Endothelial cell of umbilical vein (primary cell): ENCODE measurements around the gene CD300H. TPM values are rescaled to one million over a fixed set of nuclear protein-coding genes. Genes with fewer than 3 reads are reported as not detected.

ENCODE experiments used
- BruUV-seq: library from RNA; stranded (reverse); fragments of 400-500 nt; replicated peaks from 2 replicates; lab custom pipeline; 2021; lab: Mats Ljungman, UMichigan
- CTCF ChIA-PET: fragments of 300-600, 350-600 bp; sonication (Branson Sonifier 250); formaldehyde crosslinking; loops from one replicate; lab custom pipeline; 2021; ENCODE audit warnings: antibody characterized with exemption, inconsistent platforms; lab: Charles Lee
- POLR2A ChIA-PET: fragments of 300-600, 350-600 bp; sonication (Branson Sonifier 250); formaldehyde crosslinking; loops from one replicate; lab custom pipeline; 2021; ENCODE audit warnings: antibody characterized with exemption, inconsistent platforms; lab: Charles Lee
- DNase-seq: peaks from one replicate; pipeline ENCODE4 v3.0.0-alpha.2; 2011; ENCODE audit warnings: low read depth, low spot score
- FAIRE-seq: peaks from 2 replicates; lab custom pipeline; 2011; peaks lifted over from hg19 to GRCh38; lab: Jason Lieb, UNC
- H2AFZ ChIP-seq: 2 replicates; pipeline ENCODE4 v1.6.0; 2012; ENCODE audit warnings: low read depth, low read length, control low read depth, inconsistent platforms
- H3K27ac ChIP-seq: 2 replicates; pipeline ENCODE4 v1.5.1; 2011; ENCODE audit warnings: low read depth, mild to moderate bottlenecking, control low read depth, low read length, moderate library complexity; ENCODE audit not compliant: insufficient read depth
- H3K27me3 ChIP-seq, 2 experiments: 2 replicates each; pipeline versions ENCODE4 v1.6.0 to v1.6.1; 2011; ENCODE audit warnings: low read length in 2 of 2, mixed read lengths in 1 of 2; ENCODE audit not compliant: control insufficient read depth in 2 of 2, insufficient read depth in 2 of 2
- H3K36me3 ChIP-seq, 2 experiments: 2 replicates in 1 of 2; 3 replicates in 1 of 2; pipeline ENCODE4 v1.5.1; 2011; ENCODE audit warnings: low read length in 2 of 2, mild to moderate bottlenecking in 1 of 2, moderate library complexity in 1 of 2; ENCODE audit not compliant: control insufficient read depth in 2 of 2, insufficient read depth in 2 of 2; ENCODE audit errors: extremely low read depth in 1 of 2
- H3K4me1 ChIP-seq: 3 replicates; pipeline ENCODE4 v1.5.1; 2011; ENCODE audit warnings: mild to moderate bottlenecking, low read length; ENCODE audit not compliant: control insufficient read depth, insufficient read depth; ENCODE audit errors: extremely low read depth
- H3K4me2 ChIP-seq: 2 replicates; pipeline ENCODE4 v1.6.1; 2011; ENCODE audit warnings: low read length, control low read depth, mixed read lengths; ENCODE audit not compliant: insufficient read depth
- H3K4me3 ChIP-seq, 3 experiments: fragments of 200-600 bp in 1 of 3; sonication (generic), shearing (Covaris generic) in 1 of 3; replicated peaks in 1 of 3; 2 replicates each; pipeline ENCODE4 v1.5.1; 2011 to 2016; ENCODE audit warnings: control low read depth in 3 of 3, low read length in 3 of 3, mild to moderate bottlenecking in 2 of 3, inconsistent platforms in 1 of 3, low read depth in 1 of 3, moderate library complexity in 1 of 3; ENCODE audit not compliant: insufficient read depth in 1 of 3
- H3K79me2 ChIP-seq: 2 replicates; pipeline ENCODE4 v1.6.0; 2012; ENCODE audit warnings: low read length, inconsistent platforms; ENCODE audit not compliant: control insufficient read depth, insufficient read depth
- H3K9ac ChIP-seq: replicated peaks from 2 replicates; pipeline ENCODE3; 2011; ENCODE audit warnings: low read length, control low read depth; ENCODE audit not compliant: insufficient read depth; ENCODE audit errors: extremely low read depth
- H3K9me1 ChIP-seq: replicated peaks from 3 replicates; pipeline ENCODE4 v1.6.0; 2011; ENCODE audit warnings: mild to moderate bottlenecking, low read length; ENCODE audit not compliant: control insufficient read depth, insufficient read depth; ENCODE audit errors: extremely low read depth
- H3K9me3 ChIP-seq: replicated peaks from 2 replicates; pipeline ENCODE4 v1.5.1; 2012; ENCODE audit warnings: low read length, inconsistent platforms; ENCODE audit not compliant: control insufficient read depth, insufficient read depth
- H4K20me1 ChIP-seq: replicated peaks from 2 replicates; pipeline ENCODE3; 2011; ENCODE audit warnings: mild to moderate bottlenecking, low read length; ENCODE audit not compliant: control insufficient read depth, insufficient read depth; ENCODE audit errors: extremely low read depth
- CTCF ChIP-seq, 2 donors: IDR thresholded peaks; 1 replicate in 1 of 2; 2 replicates in 1 of 2; pipeline ENCODE4 v1.5.1; 2011; ENCODE audit warnings: low read length in 2 of 2, mild to moderate bottlenecking in 2 of 2, moderate library complexity in 2 of 2, control low read depth in 1 of 2, inconsistent platforms in 1 of 2, low read depth in 1 of 2; ENCODE audit not compliant: insufficient read depth in 1 of 2; ENCODE audit errors: extremely low read depth in 1 of 2
- EZH2 ChIP-seq: IDR thresholded peaks from 2 replicates; pipeline ENCODE4 v1.6.1; 2012; ENCODE audit warnings: borderline replicate concordance, low read depth, mild to moderate bottlenecking, moderate library complexity, low read length, inconsistent platforms; ENCODE audit not compliant: severe bottlenecking
- FOS ChIP-seq: IDR thresholded peaks from 2 replicates; pipeline ENCODE4 v1.6.1; 2011; ENCODE audit warnings: mild to moderate bottlenecking, low read length, moderate library complexity, borderline replicate concordance; ENCODE audit not compliant: insufficient read depth
- GATA2 ChIP-seq: IDR thresholded peaks from 2 replicates; pipeline ENCODE4 v1.7.0; 2011; ENCODE audit warnings: low read depth, mild to moderate bottlenecking, moderate library complexity, mixed read lengths, low read length; ENCODE audit not compliant: insufficient read length, insufficient read depth
- JUN ChIP-seq: IDR thresholded peaks from 2 replicates; pipeline ENCODE4 v1.6.1; 2011; ENCODE audit warnings: borderline replicate concordance, low read depth; ENCODE audit not compliant: insufficient read length, insufficient read depth
- MAX ChIP-seq: IDR thresholded peaks from 2 replicates; pipeline ENCODE4 v1.6.1; 2011; ENCODE audit not compliant: insufficient read depth, insufficient read length
- MYC ChIP-seq: IDR thresholded peaks from one replicate; pipeline ENCODE4 v1.6.1; 2011; ENCODE audit warnings: mild to moderate bottlenecking, low read depth, low read length
- POLR2A ChIP-seq: IDR thresholded peaks from 2 replicates; pipeline ENCODE4 v1.6.1; 2012; ENCODE audit warnings: low read depth, mild to moderate bottlenecking, control low read depth, low read length
- POLR2AphosphoS5 ChIP-seq: IDR thresholded peaks from 2 replicates; pipeline ENCODE4 v1.6.1; 2012; ENCODE audit warnings: low read depth, mild to moderate bottlenecking, control low read depth, low read length, moderate library complexity; ENCODE audit not compliant: insufficient read depth
- dilution Hi-C: fragments of 300-500 bp; cut with MboI; formaldehyde crosslinking; loops from one replicate; pipeline ENCODE4 v1.15.0; 2019; ENCODE audit warnings: low sequenced_read_pairs; ENCODE audit not compliant: extremely low pct_ligation_motif_present
- intact Hi-C: fragments of 100-400 bp; cut with micrococcal nuclease; formaldehyde crosslinking; loops from one replicate; pipeline ENCODE4 v1.10.0; 2022
- polyA plus RNA-seq, 4 experiments: library from polyadenylated mRNA; depleted of rRNA in 3 of 4; stranded (reverse) in 3 of 4; unstranded in 1 of 4; fragments of >200 nt; gene quantifications; 2 replicates each; pipeline versions ENCODE4 v1.2.1 to v1.2.3, GENCODE V29; 2011 to 2012; ENCODE audit warnings: missing spikeins in 1 of 4
- total RNA-seq: library from RNA; stranded (reverse); gene quantifications from 2 replicates; pipeline ENCODE4 v1.2.3, GENCODE V29; 2021

CD300H gene
- total and polyA plus RNA-seq, 2 donors (not counting 3 experiments of a cell fraction or from before 2014, with no cell fraction given) = not detected

- Histone ChIP-seq H3K4me1 (no peaks in the 10 kb centered on the region), H4K20me1 (no peaks in the 10 kb centered on the region), H3K36me3 (no peaks in the 10 kb centered on the region), H2AFZ (no peak overlapping the region), H3K9ac (no peak overlapping the region), H3K27ac (no peak overlapping the region), H3K9me3 (no peaks in the 10 kb centered on the region), H3K9me1 (no peaks in the 10 kb centered on the region), H3K79me2 (no peaks in the 10 kb centered on the region), H3K27me3 (no peaks in the 10 kb centered on the region), H3K4me3 (no peak overlapping the region), H3K4me2 (no peak overlapping the region)
- TF ChIP-seq EZH2 (no peak), MYC (no peak), FOS (no peak), POLR2AphosphoS5 (no peak), POLR2A (no peak), JUN (no peak), GATA2 (no peak), MAX (no peak)
- CTCF ChIA-PET = no interaction called here
- DNase-seq = no peak
- dilution Hi-C loops = no loop called here
- POLR2A ChIA-PET = no interaction called here
- no TSS peak for BruUV-seq
- FAIRE-seq = no peak
- intact Hi-C loops = no loop called here
Observed at GRCh38 chr17:74616696-74617095, 49.4 kb upstream of the CD300H start.

GRCh38 chr17:74612046-74612445 is 44.7 kb upstream of the CD300H start:
- dilution Hi-C loops = no loop called here
- no peak for DNase-seq
- H3K9ac ChIP-seq = no peak overlapping the region
- no peak overlapping the region for H3K4me2 ChIP-seq
- H3K27ac ChIP-seq = no peak overlapping the region
- H3K27me3 ChIP-seq = no peaks in the 10 kb centered on the region
- H3K4me3 ChIP-seq = no peak overlapping the region
- no TSS peak for BruUV-seq
- no peak overlapping the region for H2AFZ ChIP-seq
- H3K9me3 ChIP-seq = no peaks in the 10 kb centered on the region
- intact Hi-C loops = no loop called here
- ChIA-PET POLR2A (no interaction called here), CTCF (interaction anchor here (0.9 kb wide), 1 partner anchor 14 kb away, joined by 3 read pairs; no protein-coding TSS in a partner anchor)
- no peaks in the 10 kb centered on the region for H3K9me1 ChIP-seq
- no peak for FAIRE-seq
- H4K20me1 ChIP-seq = no peaks in the 10 kb centered on the region
- H3K36me3 ChIP-seq = no peaks in the 10 kb centered on the region
- no peaks in the 10 kb centered on the region for H3K4me1 ChIP-seq
- H3K79me2 ChIP-seq = no peaks in the 10 kb centered on the region
- no peak for TF ChIP-seq FOS
- no peak for TF ChIP-seq POLR2A
- no peak for TF ChIP-seq MAX
- no peak for TF ChIP-seq CTCF (IDR thresholded peaks at IDR 0.05; ENCODE audit: extremely low read depth in 1 of 2, insufficient read depth in 1 of 2, low read depth in 1 of 2, low read length in 2 of 2)
- no peak for TF ChIP-seq GATA2
- TF ChIP-seq JUN = no peak
- no peak for TF ChIP-seq MYC
- TF ChIP-seq POLR2AphosphoS5 = no peak
- no peak for TF ChIP-seq EZH2
